Measurements from ENCODE around the gene PSMD1. TPM values are rescaled to one million over a fixed set of nuclear protein-coding genes. Genes with fewer than 3 reads are reported as not detected.
"Not testable (repeated sequence)": the region's sequence is repeated elsewhere in the genome, so short reads cannot be mapped to it uniquely, and the experiment has no call there.

Gene PSMD1
- total RNA-seq, 2 donors from 2014 or later: 47.1 to 73.1 TPM

DNA sequence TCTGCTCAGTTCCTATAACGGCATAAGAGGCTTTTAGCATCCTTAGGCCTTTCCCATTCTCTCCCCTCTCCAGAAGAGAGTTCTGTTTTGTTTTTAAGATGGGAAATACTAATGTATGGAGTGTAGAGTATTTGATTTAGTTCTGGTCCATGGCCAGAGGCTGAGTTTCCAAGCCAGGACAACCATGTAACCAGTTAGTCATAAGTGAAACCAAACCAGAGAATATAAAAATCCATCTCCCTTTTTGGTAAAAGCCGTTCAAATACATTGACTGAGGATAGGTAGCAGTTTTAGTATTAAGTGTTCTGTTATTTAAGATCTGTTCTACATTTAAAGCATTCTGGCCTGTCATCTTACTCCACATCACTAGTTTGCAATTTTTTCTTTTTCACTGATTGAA, 3.1 kb downstream of the PSMD1 start:
- Histone ChIP-seq H3K27me3 (replicated peaks; ENCODE audit: insufficient read depth) (no peaks in the 10 kb centered on the region), H3K4me3 (no peak overlapping the region), H3K36me3 (peaks cover 0 to 5% of the 10 kb centered on the region in 2 donors), H3K9me3 (no peaks in the 10 kb centered on the region), H3K4me1 (replicated peaks) (no peaks in the 10 kb centered on the region), H3K27ac (no peak overlapping the region)
- intact Hi-C loops (cut with DNase I): no loop called here
- no peak for DNase-seq (ENCODE audit: low spot score)
- WGBS: 83% methylated on average over 2 of the region's 2 CpGs
- TF ChIP-seq, protein P1, sequence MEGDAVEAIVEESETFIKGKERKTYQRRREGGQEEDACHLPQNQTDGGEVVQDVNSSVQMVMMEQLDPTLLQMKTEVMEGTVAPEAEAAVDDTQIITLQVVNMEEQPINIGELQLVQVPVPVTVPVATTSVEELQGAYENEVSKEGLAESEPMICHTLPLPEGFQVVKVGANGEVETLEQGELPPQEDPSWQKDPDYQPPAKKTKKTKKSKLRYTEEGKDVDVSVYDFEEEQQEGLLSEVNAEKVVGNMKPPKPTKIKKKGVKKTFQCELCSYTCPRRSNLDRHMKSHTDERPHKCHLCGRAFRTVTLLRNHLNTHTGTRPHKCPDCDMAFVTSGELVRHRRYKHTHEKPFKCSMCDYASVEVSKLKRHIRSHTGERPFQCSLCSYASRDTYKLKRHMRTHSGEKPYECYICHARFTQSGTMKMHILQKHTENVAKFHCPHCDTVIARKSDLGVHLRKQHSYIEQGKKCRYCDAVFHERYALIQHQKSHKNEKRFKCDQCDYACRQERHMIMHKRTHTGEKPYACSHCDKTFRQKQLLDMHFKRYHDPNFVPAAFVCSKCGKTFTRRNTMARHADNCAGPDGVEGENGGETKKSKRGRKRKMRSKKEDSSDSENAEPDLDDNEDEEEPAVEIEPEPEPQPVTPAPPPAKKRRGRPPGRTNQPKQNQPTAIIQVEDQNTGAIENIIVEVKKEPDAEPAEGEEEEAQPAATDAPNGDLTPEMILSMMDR (IDR thresholded peaks at IDR 0.05): no peak
- TF ChIP-seq POLR2A (IDR thresholded peaks at IDR 0.05): no peak
- no peak for TF ChIP-seq POLR2AphosphoS5 (IDR thresholded peaks at IDR 0.05)

- no peaks in the 10 kb centered on the region for H3K9me3 ChIP-seq
- TF ChIP-seq, protein P1 (IDR thresholded peaks at IDR 0.05): no peak
- TF ChIP-seq POLR2AphosphoS5 (IDR thresholded peaks at IDR 0.05) (no peak), POLR2A (IDR thresholded peaks at IDR 0.05) (no peak)
- no peaks in the 10 kb centered on the region for H3K27me3 ChIP-seq (replicated peaks; ENCODE audit: insufficient read depth)
- H3K27ac ChIP-seq: no peak overlapping the region
- peaks cover 0 to 11% of the 10 kb centered on the region in 2 donors for H3K36me3 ChIP-seq
- 86% methylated on average over 3 of the region's 3 CpGs for WGBS
- no peak for DNase-seq (ENCODE audit: low spot score)
- H3K4me1 ChIP-seq (replicated peaks): no peaks in the 10 kb centered on the region
- intact Hi-C loops (cut with DNase I): no loop called here
- H3K4me3 ChIP-seq: no peak overlapping the region
These were observed 6.1 kb downstream of the PSMD1 start for GRCh38 chr2:231062776-231063175.

- peaks cover 0 to 11% of the 10 kb centered on the region in 2 donors for H3K36me3 ChIP-seq
- TF ChIP-seq, protein P1 (IDR thresholded peaks at IDR 0.05): no peak
- TF ChIP-seq POLR2AphosphoS5 (IDR thresholded peaks at IDR 0.05) (no peak), POLR2A (IDR thresholded peaks at IDR 0.05) (no peak)
- WGBS: 91% methylated on average over 1 of the region's 1 CpG
These were observed 6.7 kb downstream of the PSMD1 start for GRCh38 chr2:231063347-231063746.

DNA sequence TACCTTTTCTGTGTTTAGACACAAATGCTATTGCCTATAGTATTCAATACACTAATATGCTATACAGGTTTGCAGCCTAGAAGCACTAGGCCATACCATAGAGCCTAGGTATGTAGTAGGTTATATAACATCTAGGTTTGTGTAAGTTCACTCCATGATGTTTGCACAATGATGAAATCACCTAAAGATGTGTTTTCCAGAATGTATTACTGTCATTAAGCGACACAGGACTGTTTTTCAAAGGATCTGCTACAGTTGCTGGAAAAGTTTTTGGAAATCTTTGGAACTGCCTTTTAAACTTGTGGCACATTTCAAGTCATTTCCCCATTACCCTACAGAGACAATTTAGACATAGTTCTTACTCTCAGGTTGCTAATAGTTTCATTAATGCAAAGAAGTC, 9.3 kb downstream of the PSMD1 start:
- no peaks in the 10 kb centered on the region for H3K27me3 ChIP-seq (replicated peaks; ENCODE audit: insufficient read depth)
- intact Hi-C loops (cut with DNase I): no loop called here
- WGBS: 93% methylated on average over 1 of the region's 1 CpG

More at GRCh38 chr2:231063347-231063746, 6.7 kb downstream of the PSMD1 start:
- no peaks in the 10 kb centered on the region for H3K9me3 ChIP-seq
- H3K4me1 ChIP-seq (replicated peaks): no peaks in the 10 kb centered on the region
- intact Hi-C loops (cut with DNase I): no loop called here
- DNase-seq (ENCODE audit: low spot score): no peak
- no peak overlapping the region for H3K27ac ChIP-seq
- no peak overlapping the region for H3K4me3 ChIP-seq
- no peaks in the 10 kb centered on the region for H3K27me3 ChIP-seq (replicated peaks; ENCODE audit: insufficient read depth)

DNA sequence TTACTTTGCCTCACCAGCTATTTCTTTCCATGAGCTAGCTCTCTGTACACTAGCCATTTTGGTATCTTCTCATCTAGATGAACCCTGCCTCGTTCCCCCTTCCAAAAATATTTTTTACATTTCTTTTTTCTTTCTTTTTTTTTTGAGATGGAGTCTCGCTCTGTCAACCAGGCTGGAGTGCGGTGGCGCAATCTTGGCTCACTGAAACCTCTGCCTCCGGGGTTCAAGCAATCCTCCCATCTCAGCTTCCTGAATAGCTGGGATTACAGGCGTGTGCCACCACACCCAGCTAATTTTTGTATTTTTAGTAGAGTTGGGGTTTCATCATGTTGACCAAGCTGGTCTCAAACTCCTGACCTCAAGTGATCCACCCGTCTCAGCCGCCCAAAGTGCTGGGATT, 10.9 kb downstream of the PSMD1 start:
- peaks cover 0 to 11% of the 10 kb centered on the region in 2 donors for H3K36me3 ChIP-seq
- H3K4me1 ChIP-seq (replicated peaks); DNase-seq (ENCODE audit: low spot score); H3K27me3 ChIP-seq (replicated peaks; ENCODE audit: insufficient read depth); H3K4me3 ChIP-seq; H3K9me3 ChIP-seq; intact Hi-C loops (cut with DNase I); H3K27ac ChIP-seq: not testable (repeated sequence)
- 86% methylated on average over 8 of the region's 8 CpGs for whole genome bisulfite sequencing

More for the DNA sequence above, 9.3 kb downstream of the PSMD1 start:
- TF ChIP-seq, protein P1 (IDR thresholded peaks at IDR 0.05): no peak
- TF ChIP-seq POLR2AphosphoS5 (IDR thresholded peaks at IDR 0.05) (no peak), POLR2A (IDR thresholded peaks at IDR 0.05) (no peak)
- no peaks in the 10 kb centered on the region for H3K4me1 ChIP-seq (replicated peaks)
- H3K4me3 ChIP-seq: no peak overlapping the region
- peaks cover 0 to 11% of the 10 kb centered on the region in 2 donors for H3K36me3 ChIP-seq
- no peak for DNase-seq (ENCODE audit: low spot score)
- no peak overlapping the region for H3K27ac ChIP-seq
- H3K9me3 ChIP-seq: no peaks in the 10 kb centered on the region

All from prostate gland (tissue), 2 donors.